K562 (cell line): ENCODE measurements around the gene RBM25. TPM values are rescaled to one million over a fixed set of nuclear protein-coding genes. Genes with fewer than 3 reads are reported as not detected.

Experiments used
- ATAC-seq: fragments of 200-7000 bp; cut with Tn5 transposase; 3 replicates; pipeline ENCODE4 v1.9.1; 2020; ENCODE audit warnings: moderate library complexity
- BruUV-seq: library from RNA; stranded (reverse); fragments of 400-500 nt; replicated peaks from 2 replicates; lab custom pipeline; 2021; lab: Mats Ljungman, UMichigan
- CTCF ChIA-PET: fragments of 300-600 bp; formaldehyde crosslinking; extraction: SDS; loops from one replicate; lab custom pipeline; 2021; ENCODE audit warnings: low intra/inter-chr PET ratio; lab: Yijun Ruan, JAX
- POLR2A ChIA-PET: fragments of 300-600, 350-650 bp; sonication (Branson Sonifier 250); formaldehyde crosslinking; extraction: SDS; loops from one replicate; lab custom pipeline; 2021; ENCODE audit warnings: antibody characterized with exemption, inconsistent platforms; lab: Yijun Ruan, JAX
- DNase-seq, 4 experiments: peaks; one replicate each; pipeline versions ENCODE4 v3.0.0 to v3.0.0-alpha.2; 2011 to 2018; ENCODE audit warnings: low spot score in 3 of 4, mixed read lengths in 3 of 4; ENCODE audit errors: extremely low read depth in 1 of 4
- FAIRE-seq: peaks from 2 replicates; lab custom pipeline; 2011; peaks lifted over from hg19 to GRCh38; lab: Jason Lieb, UNC
- H2AFZ ChIP-seq: 2 replicates; pipeline ENCODE4 v1.6.0; 2011; ENCODE audit warnings: low read depth, low read length, control low read depth, inconsistent platforms
- H3K27ac ChIP-seq: fragments of 200-600 bp; 3 replicates; pipeline ENCODE4 v1.8.0; 2011; ENCODE audit warnings: low read depth, mild to moderate bottlenecking, control low read depth, inconsistent platforms, low read length, moderate library complexity, mixed read lengths; ENCODE audit errors: extremely low read depth
- H3K27me3 ChIP-seq, 2 experiments: fragments of 300-600 bp in 1 of 2; 2 replicates in 1 of 2; 3 replicates in 1 of 2; pipeline versions ENCODE4 v1.6.0 to v1.8.0; 2011; ENCODE audit warnings: inconsistent platforms in 2 of 2, low read length in 2 of 2, mild to moderate bottlenecking in 1 of 2, mixed read lengths in 1 of 2, moderate library complexity in 1 of 2; ENCODE audit not compliant: control insufficient read depth in 2 of 2, insufficient read depth in 2 of 2
- H3K36me3 ChIP-seq: fragments of 300-600 bp; 3 replicates; pipeline ENCODE4 v1.8.0; 2011; ENCODE audit warnings: mild to moderate bottlenecking, low read length, inconsistent platforms; ENCODE audit not compliant: control insufficient read depth, insufficient read depth
- H3K4me1 ChIP-seq, 2 experiments: fragments of 200-600 bp in 1 of 2; replicated peaks in 1 of 2; 2 replicates in 1 of 2; 3 replicates in 1 of 2; pipeline versions ENCODE4 v1.5.1 to v1.8.0; 2011; ENCODE audit warnings: inconsistent platforms in 2 of 2, low read length in 2 of 2, mild to moderate bottlenecking in 1 of 2, mixed read lengths in 1 of 2, moderate library complexity in 1 of 2; ENCODE audit not compliant: control insufficient read depth in 2 of 2, insufficient read depth in 2 of 2
- H3K4me2 ChIP-seq: 2 replicates; pipeline ENCODE4 v1.6.1; 2011; ENCODE audit warnings: low read length, control low read depth, inconsistent platforms, mixed read lengths; ENCODE audit not compliant: insufficient read depth
- H3K4me3 ChIP-seq: fragments of 200-600 bp; sonication (generic), shearing (Covaris generic); 2 replicates; pipeline ENCODE4 v1.5.1; 2016; ENCODE audit warnings: control low read depth, inconsistent platforms
- H3K79me2 ChIP-seq: fragments of 200-600 bp; 3 replicates; pipeline ENCODE4 v1.8.0; 2011; ENCODE audit warnings: low read length, inconsistent platforms; ENCODE audit not compliant: control insufficient read depth, insufficient read depth
- H3K9ac ChIP-seq, 2 experiments: 2 replicates each; pipeline versions ENCODE4 v1.6.0 to v1.6.1; 2011; ENCODE audit warnings: low read depth in 2 of 2, low read length in 2 of 2, control low read depth in 1 of 2, inconsistent platforms in 1 of 2, mild to moderate bottlenecking in 1 of 2, mixed read lengths in 1 of 2; ENCODE audit not compliant: insufficient read depth in 1 of 2
- H3K9me1 ChIP-seq: one replicate; pipeline ENCODE4 v1.6.0; 2011; ENCODE audit warnings: inconsistent platforms, mild to moderate bottlenecking, low read length, moderate library complexity; ENCODE audit not compliant: control insufficient read depth, insufficient read depth
- H3K9me3 ChIP-seq: replicated peaks from 2 replicates; pipeline ENCODE4 v1.5.1; 2011; ENCODE audit warnings: low read depth, low read length, inconsistent platforms; ENCODE audit not compliant: control insufficient read depth, insufficient read depth
- H4K20me1 ChIP-seq: replicated peaks from 2 replicates; pipeline ENCODE4 v1.6.1; 2011; ENCODE audit warnings: low read length, inconsistent platforms, mixed read lengths; ENCODE audit not compliant: control insufficient read depth, insufficient read depth
- BRF1 ChIP-seq: IDR thresholded peaks from 3 replicates; pipeline ENCODE4 v1.6.1; 2011; ENCODE audit warnings: borderline replicate concordance, mild to moderate bottlenecking; ENCODE audit not compliant: insufficient read length; ENCODE audit errors: extremely low read depth
- ERF ChIP-seq: fragments of 450-650 bp; formaldehyde crosslinking; IDR thresholded peaks from 2 replicates; pipeline ENCODE4 v1.4.0; 2020; ENCODE audit warnings: mild to moderate bottlenecking, mixed read lengths
- FOXP1 ChIP-seq: sonication (generic); formaldehyde crosslinking; IDR thresholded peaks from 2 replicates; pipeline ENCODE4 v1.8.0; 2022; ENCODE audit warnings: mild to moderate bottlenecking, missing genetic modification reagents
- KLF16 ChIP-seq: IDR thresholded peaks from 2 replicates; pipeline ENCODE4 v1.6.1; 2016; ENCODE audit warnings: antibody characterized with exemption
- NCOA6 ChIP-seq: fragments of 450-650 bp; IDR thresholded peaks from 2 replicates; pipeline ENCODE4 v1.6.1; 2017; ENCODE audit warnings: mild to moderate bottlenecking
- NR4A1 ChIP-seq, 2 experiments: fragments of 250-450 bp in 1 of 2; fragments of 450-650 bp in 1 of 2; sonication (Bioruptor Pico) in 1 of 2; IDR thresholded peaks; 2 replicates each; pipeline versions ENCODE4 v1.4.0 to v1.6.1; 2016 to 2020; ENCODE audit warnings: mild to moderate bottlenecking in 2 of 2, missing compliant biosample characterization in 1 of 2, missing genetic modification characterization in 1 of 2, moderate library complexity in 1 of 2
- POLR2B ChIP-seq: fragments of 450-650 bp; IDR thresholded peaks from 2 replicates; pipeline ENCODE4 v1.6.1; 2018; ENCODE audit warnings: low read depth; ENCODE audit not compliant: partially characterized antibody
- POLR2H ChIP-seq: IDR thresholded peaks from 2 replicates; pipeline ENCODE4 v1.6.1; 2016; ENCODE audit warnings: missing genetic modification characterization, low read depth, mild to moderate bottlenecking, control low read depth, missing compliant biosample characterization, moderate library complexity
- PTRF ChIP-seq: fragments of 450-650 bp; IDR thresholded peaks from 2 replicates; pipeline ENCODE4 v1.6.1; 2016; ENCODE audit warnings: mild to moderate bottlenecking, missing genetic modification characterization, missing compliant biosample characterization
- RBFOX2 ChIP-seq: fragments of 200-400 bp; formaldehyde crosslinking; IDR thresholded peaks from 2 replicates; pipeline ENCODE4 v1.6.1; 2017; ENCODE audit warnings: low read depth, mild to moderate bottlenecking, low read length, moderate library complexity
- RBM22 ChIP-seq: fragments of 200-400 bp; formaldehyde crosslinking; IDR thresholded peaks from 2 replicates; pipeline ENCODE4 v1.6.1; 2018; ENCODE audit warnings: low read length, low read depth; ENCODE audit not compliant: poor library complexity, severe bottlenecking
- SNAPC5 ChIP-seq: fragments of 250-450 bp; sonication (Bioruptor Pico); IDR thresholded peaks from 2 replicates; pipeline ENCODE4 v1.8.0; 2021; ENCODE audit warnings: moderate library complexity, mild to moderate bottlenecking, inconsistent platforms
- SPI1 ChIP-seq: IDR thresholded peaks from 2 replicates; pipeline ENCODE4 v1.6.1; 2011; ENCODE audit warnings: low read depth, low read length, control low read depth, borderline replicate concordance
- ZBTB11 ChIP-seq, 3 experiments: fragments of 200-800 bp in 1 of 3; fragments of 250-450 bp in 1 of 3; fragments of 450-650 bp in 1 of 3; sonication (Bioruptor Pico) in 1 of 3; sonication (Bioruptor generic) in 1 of 3; formaldehyde crosslinking in 1 of 3; IDR thresholded peaks; 2 replicates each; pipeline versions ENCODE4 v1.6.1 to v1.8.0; 2016 to 2022; ENCODE audit warnings: mild to moderate bottlenecking in 2 of 3, missing genetic modification characterization in 2 of 3, missing compliant biosample characterization in 1 of 3, moderate library complexity in 1 of 3
- ZNF174 ChIP-seq: fragments of 250-450 bp; sonication (Bioruptor Pico); IDR thresholded peaks from 2 replicates; pipeline ENCODE4 v1.4.0; 2020; ENCODE audit warnings: mild to moderate bottlenecking
- ZNF583 ChIP-seq: fragments of 250-450 bp; sonication (Bioruptor Pico); IDR thresholded peaks from 2 replicates; pipeline ENCODE4 v1.4.0; 2020
- ZNF589 ChIP-seq: fragments of 200-800 bp; sonication (Bioruptor generic); IDR thresholded peaks from 2 replicates; pipeline ENCODE4 v1.6.1; 2016; ENCODE audit warnings: low read depth, missing genetic modification characterization, missing compliant biosample characterization
- ZNF766 ChIP-seq: fragments of 200-800 bp; sonication (Bioruptor generic); conservative IDR thresholded peaks from 2 replicates; pipeline ENCODE4 v1.6.1; 2016; ENCODE audit warnings: missing genetic modification characterization, missing compliant biosample characterization
- WGBS: fragments of 100-300 bp; shearing (Covaris generic); methylation state at CpG from one replicate; pipeline ENCODE4 v1.1.6; 2016; ENCODE audit warnings: low coverage, mixed read lengths; ENCODE audit not compliant: insufficient coverage; ENCODE audit errors: missing lambda C conversion rate; 5-methylcytosine and 5-hydroxymethylcytosine counted together
- in situ Hi-C: fragments of 300-500 bp; cut with MboI; formaldehyde crosslinking; loops from 4 replicates; pipeline ENCODE4 v1.15.0; 2018; ENCODE audit warnings: inconsistent platforms, mixed read lengths
- intact Hi-C: fragments of 100-400 bp; cut with micrococcal nuclease; formaldehyde crosslinking; loops from 2 replicates; pipeline ENCODE4 v1.14.2; 2022
- polyA plus RNA-seq, 8 experiments: library from polyadenylated mRNA; depleted of rRNA in 4 of 8; stranded (reverse) in 5 of 8; unstranded in 3 of 8; fragments of >200 nt; fragmentation: Nextera tagmentation in 2 of 8; fragmentation: Illumina TruSeq in 1 of 8; extraction: Ambion mirVana in 2 of 8; extraction: Trizol in 1 of 8; gene quantifications; 2 replicates each; pipeline versions ENCODE4 v1.2.1 to v1.2.3, GENCODE V29; 2011 to 2014; ENCODE audit warnings: inconsistent platforms in 1 of 8, missing spikeins in 1 of 8
- total RNA-seq, 7 experiments: library from RNA; depleted of rRNA in 6 of 7; stranded (reverse); fragments of >200 nt in 6 of 7; fragmentation: Illumina TruSeq in 2 of 7; extraction: Trizol in 2 of 7; gene quantifications; 2 replicates each; pipeline versions ENCODE4 v1.2.1 to v1.2.3, GENCODE V29; 2011 to 2021; ENCODE audit warnings: low replicate concordance in 1 of 7

The RBM25 gene
- total and polyA plus RNA-seq, 9 of the 15 experiments (the other 6 are each of a cell fraction or from before 2014, with no cell fraction given), result 28.6 to 80.1 (median 48.1) TPM

- in situ Hi-C loops (loop anchor here (25.0 kb wide), 1 partner anchor 435 kb away; the partner anchor contains the start of gene NUMB), intact Hi-C loops (no loop called here)
- 0% methylated on average over 18 of the region's 42 CpGs for WGBS
- peak within 1 kb of the TSS; percentile 69 for H3K27ac ChIP-seq
- no peaks in the 10 kb centered on the region for H3K9me3 ChIP-seq
- ChIA-PET POLR2A (interaction anchor here (0.6 to 4.1 kb wide), 8 partner anchors 11 to 1705 kb away, joined by 3 to 15 read pairs (median 4); partner anchors contain the start of gene RBM25), CTCF (no interaction called here)
- H3K4me2 ChIP-seq, result peak within 1 kb of the TSS; percentile 85
- FAIRE-seq, result peak; percentile 100
- ATAC-seq, result peak; percentile 99
- peaks cover 8% of the 10 kb centered on the region; the same call in 1 of the 3 replicates for H3K36me3 ChIP-seq
- peak within 1 kb of the TSS; percentile 68 for H3K4me3 ChIP-seq
- DNase-seq, result peak; percentile 85 to 96 (median 88)
- H3K4me1 ChIP-seq, result peaks cover 0 to 5% of the 10 kb centered on the region in 2 experiments; a peak in 3 of 5 replicates
- peak within 1 kb of the TSS; percentile 62 to 76 for H3K9ac ChIP-seq
- H3K79me2 ChIP-seq, result peaks cover 7% of the 10 kb centered on the region; the same call in 1 of the 3 replicates
- no TSS peak for BruUV-seq
- no peaks in the 10 kb centered on the region for H4K20me1 ChIP-seq
- H2AFZ ChIP-seq, result peak within 1 kb of the TSS; percentile 94
- no peaks in the 10 kb centered on the region for H3K27me3 ChIP-seq
- H3K9me1 ChIP-seq, result no peaks in the 10 kb centered on the region
- TF ChIP-seq POLR2B, result peak; percentile 40
- no peak for TF ChIP-seq PTRF (tag)
- TF ChIP-seq ZNF766, result peak; percentile 94
- no peak for TF ChIP-seq RBM22
- no peak for TF ChIP-seq NR4A1 (CRISPR knock-in tag; IDR thresholded peaks at IDR 0.05)
- TF ChIP-seq NR4A1 (tag; IDR thresholded peaks at IDR 0.05), result 0 out of 2 replicates have a peak, but pooled peaks have one; percentile 58
- TF ChIP-seq SNAPC5 (CRISPR knock-in tag), result no peak
- peak in 1 of 3 experiments; percentile 68; a peak in 1 of 6 replicates for TF ChIP-seq ZBTB11 (CRISPR knock-in tag; IDR thresholded peaks at IDR 0.05)
- TF ChIP-seq RBFOX2, result peak; percentile 69
- TF ChIP-seq KLF16, result no peak
- no peak for TF ChIP-seq BRF1
- no peak for TF ChIP-seq ERF (CRISPR knock-in tag)
- TF ChIP-seq SPI1, result 0 out of 2 replicates have a peak, but pooled peaks have one; percentile 30
- 0 out of 2 replicates have a peak, but pooled peaks have one; percentile 54 for TF ChIP-seq ZNF583 (CRISPR knock-in tag)
- TF ChIP-seq POLR2H, result no peak
- TF ChIP-seq FOXP1 (CRISPR knock-in tag), result no peak
- TF ChIP-seq ZNF589, result no peak
- no peak for TF ChIP-seq NCOA6
- TF ChIP-seq ZNF174, result no peak
These were observed 31.3 kb upstream of the RBM25 start, which contains the start of gene ZFYVE1 for GRCh38 chr14:73026845-73027542. ZFYVE1 (minus strand) TSS chr14:73027106; CDS start chr14:73024508, 2,598 bp downstream.
